ENCODE data around the gene GALNT10. TPM values are rescaled to one million over a fixed set of nuclear protein-coding genes. Genes with fewer than 3 reads are reported as not detected.

Gene GALNT10
- total and polyA plus RNA-seq, 9 of the 15 experiments (the other 6 are each of a cell fraction or from before 2014, with no cell fraction given) = 4.6 to 37.1 (median 13.3) TPM

GRCh38 chr5:154234551-154234950, 44.0 kb downstream of the GALNT10 start (continued):
- no peak for TF ChIP-seq NONO (IDR thresholded peaks at IDR 0.05; ENCODE audit: low read depth in 2 of 2, low read length in 1 of 2)

GRCh38 chr5:154236011-154236410, 45.5 kb downstream of the GALNT10 start:
- DNase-seq (ENCODE audit: extremely low read depth in 1 of 4, low spot score in 3 of 4) (no peak), ATAC-seq (no peak), FAIRE-seq (no peak)
- no peaks in the 10 kb centered on the region for H3K9me1 ChIP-seq (ENCODE audit: control insufficient read depth, insufficient read depth, low read length)
- no peaks in the 10 kb centered on the region for H3K36me3 ChIP-seq (ENCODE audit: control insufficient read depth, insufficient read depth, low read length)
- no peak overlapping the region for H2AFZ ChIP-seq (ENCODE audit: low read depth, low read length)
- H3K9me3 ChIP-seq (replicated peaks; ENCODE audit: control insufficient read depth, insufficient read depth, low read depth, low read length) = no peaks in the 10 kb centered on the region
- H3K9ac ChIP-seq (ENCODE audit: insufficient read depth in 1 of 2, low read depth in 2 of 2, low read length in 2 of 2) = no peak overlapping the region
- peaks cover 2% of the 10 kb centered on the region; the same call in 1 of the 3 replicates for H3K79me2 ChIP-seq (ENCODE audit: control insufficient read depth, insufficient read depth, low read length)
- ChIA-PET CTCF (ENCODE audit: low intra/inter-chr PET ratio) (no interaction called here), POLR2A (interaction anchor here (0.8 to 1.3 kb wide), 2 partner anchors 14 to 171 kb away, joined by 3 read pairs; no protein-coding TSS in a partner anchor)
- intact Hi-C loops (cut with micrococcal nuclease) (no loop called here), in situ Hi-C loops (cut with MboI) (no loop called here)
- 29% methylated on average over 1 of the region's 1 CpG for WGBS (ENCODE audit: insufficient coverage, low coverage, missing lambda C conversion rate)
- H3K4me1 ChIP-seq (replicated peaks in 1 of 2; ENCODE audit: control insufficient read depth in 2 of 2, insufficient read depth in 2 of 2, low read length in 2 of 2) = peaks cover 0 to 5% of the 10 kb centered on the region in 2 experiments; a peak in 2 of 5 replicates
- no peak overlapping the region for H3K4me3 ChIP-seq
- no TSS peak for BruUV-seq (replicated peaks)
- TF ChIP-seq SOX6 (IDR thresholded peaks at IDR 0.05) (no peak), ZNF232 (CRISPR knock-in tag; IDR thresholded peaks at IDR 0.05) (no peak), ZNF239 (CRISPR knock-in tag; IDR thresholded peaks at IDR 0.05) (no peak), ADNP (tag; IDR thresholded peaks at IDR 0.05) (no peak), TRIM25 (IDR thresholded peaks at IDR 0.05; ENCODE audit: borderline replicate concordance) (no peak), E2F3 (CRISPR knock-in tag; IDR thresholded peaks at IDR 0.05) (no peak), EGR1 (conservative IDR thresholded peaks at IDR 0.05) (no peak), HNRNPUL1 (IDR thresholded peaks at IDR 0.05; ENCODE audit: low read length) (no peak), ZNF175 (CRISPR knock-in tag; IDR thresholded peaks at IDR 0.05; ENCODE audit: low read depth) (no peak), YBX1 (IDR thresholded peaks at IDR 0.05) (no peak), CBX2 (IDR thresholded peaks at IDR 0.05; ENCODE audit: insufficient read depth, low read length, poor library complexity, severe bottlenecking) (no peak), TAF15 (IDR thresholded peaks at IDR 0.05; ENCODE audit: low read depth, low read length) (no peak)
- no peaks in the 10 kb centered on the region for H3K27me3 ChIP-seq (ENCODE audit: control insufficient read depth in 2 of 2, insufficient read depth in 2 of 2, low read length in 2 of 2)
- no peaks in the 10 kb centered on the region for H4K20me1 ChIP-seq (replicated peaks; ENCODE audit: control insufficient read depth, insufficient read depth, low read length)
- H3K27ac ChIP-seq (ENCODE audit: extremely low read depth, low read depth, low read length) = no peak overlapping the region
- H3K4me2 ChIP-seq (ENCODE audit: insufficient read depth, low read length) = no peak overlapping the region

Measured in K562 (cell line).